NCI-H460 (cell line): Measurements from ENCODE around the gene MRPL10. TPM values are rescaled to one million over a fixed set of nuclear protein-coding genes. Genes with fewer than 3 reads are reported as not detected.
A peak's percentile ranks its signal among the peaks of the same experiment; 100 is the strongest.

Experiments
- DNase-seq: peaks from one replicate; pipeline ENCODE4 v3.0.0-alpha.2; 2016; ENCODE audit warnings: low read depth; ENCODE audit errors: extremely low read depth
- total RNA-seq: library from RNA; depleted of rRNA; stranded (reverse); fragments of >200 nt; shearing (Covaris generic); gene quantifications from 2 replicates; pipeline ENCODE4 v1.2.3, GENCODE V29; 2014

The MRPL10 gene
- total RNA-seq, 1 experiment from 2014 or later: 72.8 TPM

- DNase-seq: peak; percentile 33
Observed at GRCh38 chr17:47862621-47863440, 31.5 kb upstream of the MRPL10 start.

GRCh38 chr17:47860386-47860785, 29.0 kb upstream of the MRPL10 start:
- no peak for DNase-seq

GRCh38 chr17:47857551-47858455, 26.5 kb upstream of the MRPL10 start:
- no peak for DNase-seq

- DNase-seq: no peak
Observed at GRCh38 chr17:47856830-47857229, 25.5 kb upstream of the MRPL10 start.

GRCh38 chr17:47855737-47856136, 24.4 kb upstream of the MRPL10 start:
- no peak for DNase-seq

GRCh38 chr17:47853616-47854015, 22.3 kb upstream of the MRPL10 start:
- DNase-seq: no peak

- no peak for DNase-seq
Observed at GRCh38 chr17:47852113-47852949, 21.0 kb upstream of the MRPL10 start.

GRCh38 chr17:47851764-47852112, 20.4 kb upstream of the MRPL10 start:
- no peak for DNase-seq

GRCh38 chr17:47850692-47851573, 19.6 kb upstream of the MRPL10 start, which contains the start of gene SP6:
Gene SP6, minus strand, starts transcription at chr17:47851163. Its CDS starts 2,734 bp downstream, at chr17:47848429.
- DNase-seq: peak; percentile 53

GRCh38 chr17:47850373-47850691, 19.0 kb upstream of the MRPL10 start:
- no peak for DNase-seq

- DNase-seq: no peak
Observed at GRCh38 chr17:47848198-47848513, 16.8 kb upstream of the MRPL10 start.

- DNase-seq: no peak
Observed at GRCh38 chr17:47847341-47848197, 16.2 kb upstream of the MRPL10 start.

- DNase-seq: no peak
Observed at GRCh38 chr17:47846716-47847340, 15.5 kb upstream of the MRPL10 start.

GRCh38 chr17:47845716-47846075, 14.4 kb upstream of the MRPL10 start:
- no peak for DNase-seq

- DNase-seq: no peak
Observed at GRCh38 chr17:47844814-47845715, 13.7 kb upstream of the MRPL10 start.

GRCh38 chr17:47844227-47844626, 12.9 kb upstream of the MRPL10 start:
- no peak for DNase-seq

GRCh38 chr17:47843391-47843730, 12.0 kb upstream of the MRPL10 start:
- no peak for DNase-seq
